ENCODE data around the gene OSBPL7. TPM values are rescaled to one million over a fixed set of nuclear protein-coding genes. Genes with fewer than 3 reads are reported as not detected.

Gene OSBPL7
- total and polyA plus RNA-seq, 2 of the 13 experiments (the other 11 are each of a cell fraction or from before 2014, with no cell fraction given): 4.7 to 6.6 TPM

GRCh38 chr17:47821424-47822391 lies at the start of gene OSBPL7 (continued):
- TF ChIP-seq FUBP1 (CRISPR knock-in tag; IDR thresholded peaks at IDR 0.05; ENCODE audit: borderline replicate concordance) (0 out of 2 replicates have a peak, but pooled peaks have one; percentile 47), HNRNPH1 (optimal IDR thresholded peaks at IDR 0.05; ENCODE audit: low read depth, low read length) (no peak), ZNF704 (CRISPR knock-in tag; IDR thresholded peaks at IDR 0.05; ENCODE audit: borderline replicate concordance) (no peak), ZNF691 (CRISPR knock-in tag; IDR thresholded peaks at IDR 0.05; ENCODE audit: borderline replicate concordance, low read depth) (0 out of 2 replicates have a peak, but pooled peaks have one; percentile 43), BCL3 (CRISPR knock-in tag; IDR thresholded peaks at IDR 0.05) (peak; percentile 83; the same call in 1 of the 2 replicates), ZSCAN31 (CRISPR knock-in tag; IDR thresholded peaks at IDR 0.05; ENCODE audit: low read depth) (peak; percentile 35; the same call in 1 of the 2 replicates), PITX1 (CRISPR knock-in tag; IDR thresholded peaks at IDR 0.05) (no peak; the same call in 1 of the 2 replicates), NCOR1 (IDR thresholded peaks at IDR 0.05; ENCODE audit: borderline replicate concordance, low read length) (no peak), TFDP1 (CRISPR knock-in tag; IDR thresholded peaks at IDR 0.05; ENCODE audit: borderline replicate concordance) (no peak; the same call in 1 of the 2 replicates), FOXA3 (CRISPR knock-in tag; IDR thresholded peaks at IDR 0.05) (peak; percentile 48; the same call in 1 of the 2 replicates), PRDM10 (CRISPR knock-in tag; IDR thresholded peaks at IDR 0.05; ENCODE audit: low read depth) (peak; percentile 62; the same call in 1 of the 2 replicates), SRY (CRISPR knock-in tag; IDR thresholded peaks at IDR 0.05) (no peak), ZNF33A (CRISPR knock-in tag; IDR thresholded peaks at IDR 0.05; ENCODE audit: borderline replicate concordance) (no peak), ZNF501 (CRISPR knock-in tag; IDR thresholded peaks at IDR 0.05) (peak; percentile 77; the same call in 1 of the 2 replicates), SMYD3 (CRISPR knock-in tag; IDR thresholded peaks at IDR 0.05) (no peak), CBX1 (IDR thresholded peaks at IDR 0.05; ENCODE audit: low read depth) (peak; percentile 68)

All from HepG2 (cell line).